GDM1 (cell line): ENCODE data around the gene KRT9.
"Not testable (repeated sequence)": the region's sequence is repeated elsewhere in the genome, so short reads cannot be mapped to it uniquely, and the experiment has no call there.

Experiments used
- DNase-seq: peaks from one replicate; lab custom pipeline; 2025; lab: John Stamatoyannopoulos, UW

KRT9 gene

DNA sequence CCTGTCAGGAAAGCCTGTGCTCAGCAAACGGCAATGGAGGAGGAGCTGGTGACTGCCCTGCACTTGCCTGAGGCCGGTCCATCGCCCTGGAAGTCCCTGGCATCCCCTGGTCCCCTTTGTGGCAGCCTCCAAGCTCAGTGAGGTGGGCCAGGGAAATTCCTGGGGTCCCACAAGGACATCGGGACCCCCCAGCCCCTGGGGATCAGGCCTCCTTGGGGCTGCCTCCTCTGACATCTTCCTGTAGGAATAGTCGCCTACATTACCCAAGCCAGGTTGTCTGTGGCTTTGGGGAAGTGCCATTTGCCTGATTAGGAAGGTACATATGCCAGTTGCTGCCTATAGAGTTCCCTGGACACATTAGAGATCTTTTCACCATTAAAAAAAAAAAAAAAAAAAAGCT is 7.1 kb upstream of the KRT9 start:
- DNase-seq, result no peak

DNA sequence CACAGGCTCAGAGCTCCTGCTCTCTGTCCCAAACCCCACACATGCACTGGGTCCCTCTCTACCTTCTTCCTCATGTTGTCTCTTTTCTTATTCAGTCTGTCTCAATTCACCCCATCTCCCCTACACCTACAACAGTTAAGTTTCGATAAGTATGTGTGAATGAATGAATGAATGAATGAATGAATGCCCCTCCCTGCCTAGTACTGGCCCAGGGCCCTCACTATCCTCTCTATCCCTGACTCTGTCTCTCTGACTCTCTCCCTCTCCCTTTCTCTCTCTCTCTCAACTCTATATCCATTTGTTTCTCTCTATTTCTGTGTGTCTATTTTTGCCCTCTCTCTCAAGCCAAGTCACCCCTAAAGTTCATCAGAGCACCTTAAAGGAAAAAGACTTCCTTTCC is 6.7 kb upstream of the KRT9 start:
- DNase-seq, result no peak

DNA sequence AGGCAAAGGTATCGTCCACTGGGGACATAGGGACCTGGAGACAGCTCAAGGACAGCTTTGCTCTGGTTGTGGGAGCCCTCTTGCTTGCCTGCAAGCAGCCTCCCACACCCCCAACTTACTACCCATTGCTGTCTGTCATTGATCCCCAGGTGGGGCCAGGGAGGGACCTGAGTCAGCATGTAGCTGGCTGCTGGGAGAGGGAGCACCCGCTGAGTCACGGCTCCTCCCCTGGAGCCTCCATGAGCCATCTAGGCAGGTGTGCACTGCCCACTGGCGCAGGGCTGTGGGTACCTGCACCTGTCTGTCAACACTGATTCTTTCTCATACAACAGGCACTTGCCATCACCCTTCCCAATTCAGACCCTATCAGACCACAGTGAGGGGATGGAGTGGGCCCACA is 4.9 kb upstream of the KRT9 start:
- DNase-seq, result not testable (repeated sequence)

DNA sequence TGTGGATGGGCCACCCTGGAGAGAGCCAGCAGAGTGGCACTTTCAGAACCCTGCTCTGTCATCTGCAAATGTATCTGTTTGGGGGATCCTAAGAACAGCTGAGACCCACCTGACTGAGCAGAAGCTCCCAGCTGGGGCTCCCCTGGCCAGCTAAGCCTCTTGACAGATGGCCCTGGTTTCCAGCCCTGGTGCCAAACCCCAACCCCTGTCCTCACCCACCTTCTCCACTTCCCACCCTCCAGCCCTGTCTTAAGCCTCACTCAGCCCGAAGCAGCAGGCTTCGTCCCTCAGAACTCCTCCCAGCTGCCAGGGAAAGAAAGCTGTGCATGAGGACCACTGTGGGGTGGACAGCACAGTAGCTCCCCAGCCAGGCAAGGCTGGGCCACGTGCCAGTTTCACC is 3.5 kb upstream of the KRT9 start:
- DNase-seq, result no peak

DNA sequence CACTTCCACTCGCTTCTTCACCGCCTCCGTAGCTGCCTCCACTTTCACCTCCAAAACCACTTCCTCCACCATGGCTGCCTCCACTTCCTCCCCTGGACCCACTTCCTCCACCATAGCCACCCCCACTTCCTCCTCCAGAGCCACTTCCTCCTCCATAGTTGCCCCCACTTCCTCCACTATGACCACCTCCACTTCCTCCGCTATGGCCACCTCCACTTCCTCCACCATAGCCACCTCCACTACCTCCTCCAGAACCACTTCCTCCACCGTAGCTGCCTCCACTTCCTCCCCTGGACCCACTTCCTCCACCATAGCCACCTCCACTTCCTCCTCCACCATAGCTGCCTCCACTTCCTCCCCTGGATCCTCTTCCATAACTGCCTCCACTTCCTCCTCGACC is 4.5 kb downstream of the KRT9 start:
- DNase-seq, result no peak

DNA sequence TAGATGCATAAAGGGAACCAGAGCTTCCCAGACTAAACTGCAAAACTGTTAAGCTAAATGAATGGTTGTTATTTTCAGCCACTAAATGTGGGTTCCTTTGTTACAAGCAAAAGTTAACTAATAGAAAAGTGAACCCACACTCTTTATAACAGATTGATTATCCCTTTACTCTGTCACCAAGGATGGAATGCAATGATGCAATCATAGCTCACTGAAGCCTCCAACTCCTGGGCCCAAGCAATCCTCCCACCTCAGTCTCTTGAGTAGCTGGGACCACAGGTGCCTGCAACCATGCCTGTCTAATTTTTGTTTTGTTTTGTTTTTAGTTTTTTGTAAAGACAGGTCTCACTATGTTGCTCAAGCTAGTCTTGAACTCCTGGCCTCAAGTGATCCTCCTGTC is 6.5 kb downstream of the KRT9 start:
- no peak for DNase-seq

DNA sequence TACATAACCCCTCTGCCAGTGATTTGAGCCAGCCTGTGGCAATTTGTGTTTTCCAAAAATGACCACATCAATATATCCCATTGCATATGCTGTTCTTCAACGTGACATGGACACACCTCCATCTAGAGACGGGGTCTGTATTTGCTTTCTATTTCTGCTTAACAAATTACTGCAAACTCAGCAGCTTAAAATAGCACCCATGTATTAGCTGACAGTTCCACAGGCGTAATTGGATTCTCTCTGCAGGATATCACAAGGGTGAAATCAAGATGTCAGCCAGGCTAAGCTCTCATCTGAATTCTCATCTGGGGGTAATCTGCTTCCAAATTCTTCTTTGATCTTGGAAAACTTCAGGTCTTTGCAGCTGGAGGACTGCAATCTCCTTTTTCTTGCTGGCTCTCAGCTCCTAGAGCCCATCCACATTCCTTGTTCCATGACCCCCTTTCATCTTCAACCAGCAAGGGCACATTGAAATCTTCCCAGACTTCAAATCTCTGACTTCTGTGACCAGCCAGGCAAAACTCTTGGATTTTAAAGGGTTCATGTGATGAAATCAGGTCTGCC is 8.2 kb downstream of the KRT9 start:
- no peak for DNase-seq

DNA sequence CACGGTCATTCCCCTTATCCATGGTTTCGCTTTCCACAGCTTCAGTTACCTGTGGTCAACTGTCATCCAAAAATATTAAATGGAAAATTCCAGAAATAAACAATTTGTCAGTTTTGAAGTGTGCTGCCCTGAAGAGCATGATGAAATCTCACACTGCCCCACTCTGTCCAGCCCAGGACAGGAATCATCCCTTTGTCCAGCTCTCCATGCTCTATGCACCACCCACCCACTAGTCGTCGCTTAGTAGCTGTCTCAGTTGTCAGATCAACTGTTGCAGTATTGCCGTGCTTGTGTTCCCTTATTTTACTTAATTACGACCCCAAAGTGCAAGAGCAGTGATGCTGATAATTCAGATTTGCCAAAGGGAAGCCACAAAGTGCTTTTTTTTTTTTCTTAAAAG is 10.3 kb downstream of the KRT9 start:
- no peak for DNase-seq

DNA sequence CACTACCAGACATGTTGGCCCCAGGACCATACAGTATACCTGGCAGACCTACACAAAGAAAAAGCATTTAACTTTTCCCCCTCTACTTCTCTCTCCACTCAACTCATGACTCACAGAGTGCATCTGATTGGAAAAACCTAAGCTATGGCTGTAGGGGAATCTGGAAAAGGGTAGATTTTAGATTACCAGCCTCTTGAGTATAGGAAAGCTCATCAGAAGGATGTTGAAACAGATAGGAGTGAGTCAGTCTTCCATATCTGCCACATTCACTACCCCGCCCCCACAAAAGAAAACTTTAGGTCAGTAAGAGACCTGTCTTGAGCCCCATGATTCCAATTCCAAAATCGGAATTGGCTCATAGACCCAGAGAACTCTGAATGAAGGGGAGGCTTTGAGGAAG is 12.3 kb downstream of the KRT9 start:
- DNase-seq, result no peak

DNA sequence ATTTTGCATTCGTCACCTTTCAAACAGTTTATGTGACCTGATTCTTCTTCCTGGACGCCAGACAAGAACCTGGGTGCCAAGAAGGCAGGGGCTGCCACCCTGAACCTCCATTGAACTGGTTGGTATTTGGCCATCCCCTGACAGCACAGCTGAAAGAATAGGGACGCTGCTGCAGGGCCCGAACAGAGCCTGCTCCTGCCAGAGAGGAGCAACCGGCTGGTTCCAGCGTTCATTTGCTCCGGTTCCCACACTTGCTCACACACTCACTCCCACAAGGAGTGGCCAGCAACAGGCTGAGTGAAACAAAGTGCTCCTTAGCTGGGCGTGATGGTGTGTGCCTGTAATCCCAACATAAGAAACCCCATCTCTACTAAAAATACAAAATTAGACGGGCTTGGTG is 14.9 kb downstream of the KRT9 start:
- no peak for DNase-seq

DNA sequence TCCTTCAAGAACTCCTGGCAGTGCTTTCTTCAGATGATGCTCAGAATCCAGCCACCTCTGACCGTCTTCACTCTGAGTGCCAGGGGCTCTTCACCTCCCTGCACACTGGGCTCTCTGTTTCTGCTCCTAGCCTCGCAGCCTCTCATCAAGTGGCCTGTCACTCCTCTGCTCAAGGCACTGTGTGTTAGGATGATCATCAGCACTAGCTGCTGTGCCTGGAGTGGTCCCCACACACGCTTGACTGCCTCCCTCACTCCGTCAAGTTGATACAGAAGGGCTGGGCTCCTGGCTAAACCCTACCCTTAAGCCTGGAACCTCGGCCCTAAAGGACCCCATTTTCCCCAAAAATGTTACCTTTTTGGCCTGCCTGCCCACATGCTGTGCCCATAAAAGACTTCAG is 15.6 kb downstream of the KRT9 start:
- DNase-seq, result no peak

DNA sequence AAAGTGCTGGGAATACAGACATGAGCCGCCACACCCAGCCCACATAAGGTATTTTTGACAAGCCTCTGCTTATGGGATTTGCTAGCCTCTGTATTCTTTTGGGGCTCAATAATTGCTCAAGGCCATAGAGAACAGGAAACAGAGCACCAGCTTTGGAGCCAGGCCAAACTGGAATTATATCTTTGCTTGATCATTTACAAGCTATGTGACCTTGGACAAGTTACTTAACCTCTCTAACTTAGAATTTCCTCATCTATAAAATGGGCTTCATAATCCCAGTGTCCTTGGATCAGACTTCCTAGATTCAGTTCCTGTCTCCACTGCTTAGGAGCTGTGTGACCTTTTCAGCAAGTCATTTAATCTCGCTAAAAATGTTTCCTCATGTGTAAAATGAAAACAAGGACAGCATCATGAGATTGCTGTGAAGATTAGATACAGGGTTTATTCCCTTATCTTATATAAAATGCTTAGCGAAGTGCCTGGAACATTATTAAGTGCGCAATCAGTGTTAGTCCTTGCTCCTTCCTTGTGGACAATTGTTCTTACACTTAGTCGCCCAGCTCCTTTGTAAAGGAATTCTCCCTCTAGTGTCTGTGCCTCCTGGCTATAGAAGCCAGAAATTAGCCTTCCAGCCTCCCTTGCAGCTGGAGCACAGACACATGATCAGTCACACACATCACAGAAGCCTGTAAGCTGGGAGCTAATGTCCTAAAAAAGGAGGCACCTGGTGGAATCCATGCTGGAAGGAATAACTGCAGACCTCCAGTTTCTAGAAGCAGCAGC is 16.6 kb downstream of the KRT9 start:
- DNase-seq, result no peak

DNA sequence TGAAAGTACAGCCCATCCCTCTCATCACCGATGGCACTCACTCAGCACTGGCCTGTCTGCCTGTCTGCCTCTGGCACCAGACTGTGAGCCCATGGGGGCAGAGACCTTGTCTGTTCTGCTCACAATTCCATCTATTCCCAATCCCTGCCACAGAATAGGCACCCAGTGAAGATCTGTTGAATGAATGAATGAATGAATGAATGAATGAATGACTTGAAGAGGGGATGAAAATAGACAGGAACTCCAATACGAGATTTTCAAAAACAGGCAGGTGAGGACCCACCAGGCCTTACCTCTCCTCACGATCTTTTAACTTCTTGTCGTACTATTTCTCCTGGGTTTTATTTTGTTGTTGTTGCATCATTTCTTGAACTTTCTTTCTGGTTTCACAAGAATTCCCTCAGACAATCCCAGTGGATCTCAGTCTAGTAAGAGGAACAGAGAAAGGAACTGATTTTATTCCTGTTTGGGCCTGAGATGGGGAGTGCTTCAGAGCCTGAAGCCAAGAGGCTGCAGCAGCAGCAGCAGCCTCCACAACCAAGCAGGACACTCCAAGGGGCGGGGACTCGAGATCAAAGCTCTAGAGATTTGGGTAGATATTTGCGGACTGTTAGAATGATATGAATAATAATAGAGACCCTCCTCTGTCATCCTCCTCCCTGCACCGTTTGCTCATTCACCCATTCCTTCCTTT is 17.7 kb downstream of the KRT9 start:
- no peak for DNase-seq

DNA sequence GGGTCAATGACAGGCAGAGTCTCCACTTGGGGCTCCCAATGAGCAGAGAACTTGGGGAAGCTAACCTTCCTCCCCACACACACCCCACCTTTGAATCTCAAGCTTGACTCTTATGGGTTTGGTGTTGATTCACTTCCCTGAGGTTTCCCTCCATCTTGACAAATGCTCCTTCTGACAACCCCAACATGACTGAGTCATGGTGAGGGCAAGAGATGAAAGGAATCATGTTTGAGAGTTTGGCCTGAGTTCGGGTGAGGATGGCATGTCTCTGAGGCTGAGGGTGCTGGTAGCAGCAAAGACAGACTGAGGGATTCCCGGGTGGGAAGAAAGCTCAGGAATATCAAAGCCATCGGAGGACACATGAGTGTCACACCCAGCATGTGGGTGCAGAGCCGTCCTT is 18.7 kb downstream of the KRT9 start:
- DNase-seq, result no peak

DNA sequence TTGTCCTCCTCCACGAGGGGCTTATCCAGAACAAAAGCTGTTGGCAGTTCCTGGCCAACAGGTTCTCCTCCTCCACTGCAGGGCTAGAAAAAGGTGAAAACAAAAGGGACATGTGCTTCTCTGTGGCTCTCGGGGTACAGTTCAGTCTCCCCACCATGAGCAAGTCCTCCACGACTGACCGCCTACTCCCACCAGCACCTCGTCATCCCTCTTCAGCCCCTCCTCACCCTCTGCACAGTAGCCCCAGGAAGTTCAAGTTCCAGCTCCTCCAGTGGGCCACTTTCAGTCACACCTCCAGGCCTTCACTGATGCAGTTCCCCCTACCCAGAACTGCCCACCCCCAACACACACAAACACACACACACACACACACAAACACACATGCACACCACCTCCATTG is 19.4 kb downstream of the KRT9 start:
- DNase-seq, result no peak

DNA sequence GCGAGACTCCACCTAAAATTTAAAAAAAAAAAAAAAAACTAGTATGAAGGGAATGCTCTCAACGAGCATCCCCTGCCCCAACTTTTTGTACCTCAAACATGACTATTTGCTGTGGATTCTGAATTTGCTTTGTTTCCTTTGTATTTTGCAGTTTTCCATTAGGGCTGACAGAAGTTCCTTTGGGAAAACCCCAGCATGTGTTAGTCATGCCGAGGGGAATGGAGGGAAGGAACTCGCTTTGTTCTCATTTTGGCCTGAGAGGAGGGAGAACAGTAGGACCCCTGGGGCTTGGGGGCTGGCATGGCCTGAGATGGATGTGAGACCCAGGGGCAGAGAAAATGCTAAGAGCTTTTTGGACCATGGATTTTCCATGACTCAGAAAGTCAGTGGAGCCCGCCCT is 20.5 kb downstream of the KRT9 start:
- no peak for DNase-seq

DNA sequence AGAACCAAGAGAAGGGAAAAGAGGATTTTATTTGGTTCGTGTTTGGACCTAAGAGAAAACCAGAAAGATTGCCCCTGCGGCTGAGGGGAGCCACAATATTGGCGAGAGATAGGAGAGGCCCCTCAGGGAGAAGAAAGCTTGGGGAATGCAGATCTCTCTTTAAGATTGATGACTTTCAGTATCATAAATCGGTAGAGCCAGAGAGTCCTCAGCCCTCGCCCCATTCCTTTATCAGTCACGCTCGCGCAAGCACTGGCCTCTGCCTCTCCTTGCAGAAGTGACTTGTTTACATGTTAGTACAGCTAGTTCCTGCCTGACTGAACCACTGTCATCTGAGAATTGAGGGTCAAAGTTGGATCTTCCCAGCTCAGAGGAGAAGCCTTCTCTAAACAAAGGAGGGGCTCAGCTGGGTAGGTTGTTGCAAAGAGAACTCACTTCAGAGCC is 22.2 kb downstream of the KRT9 start:
- DNase-seq, result no peak

DNA sequence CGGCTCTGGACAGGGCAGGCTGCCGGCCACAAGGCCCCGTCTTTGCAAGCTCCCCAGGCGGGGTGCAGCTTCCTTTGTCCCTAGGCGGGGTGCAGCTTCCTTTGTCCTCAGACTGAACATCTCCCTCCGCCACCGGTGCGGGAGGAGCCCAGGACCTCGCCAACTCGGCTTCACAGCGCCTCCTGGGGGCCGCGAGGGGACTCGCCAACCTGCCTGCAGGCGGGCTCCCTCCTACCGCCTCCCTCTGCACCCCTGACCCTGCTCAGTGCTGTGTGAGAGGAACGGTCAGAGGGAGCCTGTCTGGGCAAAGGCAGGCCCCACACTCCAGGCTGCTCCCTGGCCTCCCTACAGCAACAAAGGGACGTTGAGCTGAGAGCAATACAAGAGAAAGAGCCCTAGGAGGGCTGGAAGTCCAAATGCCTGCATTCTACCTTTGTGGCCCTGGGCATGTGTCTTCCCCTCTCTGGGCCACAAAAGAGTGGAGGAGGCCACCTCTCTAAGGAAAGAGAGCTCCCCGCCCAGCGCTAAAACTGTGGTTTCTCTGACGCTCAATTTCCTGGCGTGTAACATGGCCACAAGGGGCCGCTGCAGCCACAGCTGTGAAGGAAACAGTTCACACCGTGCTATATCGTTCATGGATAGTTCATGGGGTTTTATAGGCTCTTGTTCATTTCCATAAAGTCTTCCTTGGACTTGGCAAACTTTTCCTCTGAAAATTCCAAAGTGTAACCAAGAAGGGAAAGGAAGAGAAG is 22.8 kb downstream of the KRT9 start:
- DNase-seq, result peak; percentile 72

DNA sequence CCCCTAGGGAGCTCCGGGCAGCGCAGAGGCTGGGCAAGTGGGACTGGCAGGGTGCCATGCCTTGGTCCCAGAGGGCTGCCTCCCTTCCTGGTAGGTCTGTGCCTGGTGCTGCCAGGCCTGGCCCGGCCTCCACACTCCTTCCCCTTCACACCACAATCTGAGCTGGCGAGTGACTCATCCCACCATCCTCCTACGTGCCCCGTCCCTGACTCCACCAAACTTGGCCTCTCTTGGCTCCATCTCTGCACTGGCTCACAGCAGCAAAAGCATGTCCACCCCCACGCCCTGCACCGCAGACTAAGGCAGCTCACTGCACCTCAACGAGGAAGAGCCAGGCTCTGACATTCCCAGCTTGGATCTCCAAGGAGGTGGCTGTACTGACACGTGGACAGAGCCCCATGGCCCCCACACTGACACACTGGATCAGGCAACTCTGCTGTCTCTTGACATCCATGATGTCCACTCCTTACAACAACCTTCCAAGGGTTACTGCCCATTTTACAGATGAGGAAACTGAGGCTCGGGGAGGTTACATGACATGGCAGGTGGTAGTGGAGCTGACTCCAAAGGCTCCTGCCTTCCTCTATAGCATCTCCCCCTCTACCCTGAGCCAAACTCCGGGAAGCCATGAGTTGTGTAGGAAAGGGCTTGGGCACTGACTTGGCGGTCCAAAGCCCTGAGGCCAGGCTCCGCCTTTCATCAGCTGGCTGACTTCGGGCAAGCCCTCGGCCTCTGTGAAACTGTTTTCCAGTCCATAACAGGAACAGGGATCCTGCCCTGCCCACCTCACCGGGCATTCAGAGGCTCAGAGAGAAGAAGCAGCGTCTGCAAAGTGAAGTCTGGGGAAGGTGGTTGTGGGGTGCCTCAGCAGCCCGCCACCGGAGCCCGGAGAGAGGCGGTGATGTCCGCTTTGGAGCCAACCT is 23.7 kb downstream of the KRT9 start:
- DNase-seq, result peak; percentile 59

DNA sequence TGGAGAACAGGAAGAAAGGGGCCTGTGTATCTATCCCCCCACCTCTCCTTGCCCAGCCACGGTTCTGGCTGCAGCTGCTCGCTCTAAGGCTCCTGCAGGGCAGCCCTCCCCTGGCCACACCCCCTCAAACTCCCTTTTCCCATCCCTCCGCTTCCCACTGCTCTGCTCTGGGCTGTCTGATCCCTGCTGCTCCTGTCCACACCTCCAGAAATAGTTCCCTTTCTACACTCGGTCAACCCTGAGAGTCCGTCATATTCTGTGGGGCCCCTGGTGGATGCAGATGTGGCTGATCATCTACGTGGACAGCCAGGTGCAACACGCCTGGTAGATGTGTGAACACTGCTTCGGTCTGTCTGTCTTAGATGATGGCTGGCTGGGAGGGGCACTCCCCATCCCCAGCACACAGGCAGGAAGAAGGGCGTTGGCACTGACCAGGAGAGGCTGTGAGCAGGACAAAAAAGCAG is 24.4 kb downstream of the KRT9 start:
- DNase-seq, result no peak

DNA sequence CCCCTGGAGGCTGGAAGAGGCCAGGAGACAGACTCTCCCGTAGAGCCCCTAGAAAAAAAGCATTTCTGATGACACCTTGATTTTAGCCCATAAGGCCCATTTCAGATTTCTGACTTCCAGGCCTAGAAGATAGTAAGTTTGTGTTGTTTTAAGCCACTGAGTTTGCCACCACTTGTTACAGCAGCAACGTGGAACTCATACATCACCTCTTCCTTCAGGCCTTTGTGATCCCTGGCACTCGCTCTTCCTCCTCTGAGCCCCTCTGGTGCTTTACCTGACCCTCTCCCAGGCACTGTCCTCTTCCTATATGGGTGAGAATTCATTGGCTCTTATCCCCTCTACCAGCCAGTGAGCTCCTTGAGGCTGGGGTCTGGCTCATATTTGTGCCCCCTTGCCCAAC is 25.0 kb downstream of the KRT9 start:
- no peak for DNase-seq
